Heart left ventricle (tissue), 13 donors: ENCODE results near the gene DAND5.
"Not testable (repeated sequence)": the region's sequence is repeated elsewhere in the genome, so short reads cannot be mapped to it uniquely, and the experiment has no call there.

Source experiments
- CTCF ChIP-seq, 12 donors: fragments of 200-600 bp; sonication (generic) in 4 of 12; IDR thresholded peaks; one replicate each; pipeline versions ENCODE4 v1.5.0 to v1.8.0; 2018 to 2022; ENCODE audit warnings: antibody characterized with exemption in 12 of 12, mild to moderate bottlenecking in 5 of 12
- POLR2A ChIP-seq, 2 donors: fragments of 450-650 bp; IDR thresholded peaks; one replicate each; pipeline ENCODE4 v1.6.1; 2017; ENCODE audit warnings: antibody characterized with exemption in 2 of 2, mild to moderate bottlenecking in 2 of 2, moderate library complexity in 2 of 2
- donor health status: ischemic (EF 13 %, LVEDD 7.1; RV severe dilation, severe dysfunction).
- donor health status: DM: no; HTN: yes; CAD: no.
- donor health status: DM: no; HTN: no; CAD: no.
- donor health status: ischemic (EF 25% LVEDD 6.9; RV normal size, moderate dysfunction).
- donor health status: ischemic (EF 25% LVEDD 5.7; RV mildly dilated, moderate dysfunction).
- donor health status: ischemic (EF 35%, LVEDD 5.7; RV mildly dilated, moderate dysfunction).
- donor health status: nonischemic (EF 11% LVEDD 7.7; RV severe dilation, severe dysfunction).
- donor health status: DM: yes; HTN: yes; CAD: no.
- donor health status: PGD.
- donor health status: ischemic (EF 29% LVEDD 5.4; RV normal size, mild dysfunction).
- donor health status: nonischemic (EF 23%, LVEDD 6.1; RV moderate dilation, normal function).

DNA sequence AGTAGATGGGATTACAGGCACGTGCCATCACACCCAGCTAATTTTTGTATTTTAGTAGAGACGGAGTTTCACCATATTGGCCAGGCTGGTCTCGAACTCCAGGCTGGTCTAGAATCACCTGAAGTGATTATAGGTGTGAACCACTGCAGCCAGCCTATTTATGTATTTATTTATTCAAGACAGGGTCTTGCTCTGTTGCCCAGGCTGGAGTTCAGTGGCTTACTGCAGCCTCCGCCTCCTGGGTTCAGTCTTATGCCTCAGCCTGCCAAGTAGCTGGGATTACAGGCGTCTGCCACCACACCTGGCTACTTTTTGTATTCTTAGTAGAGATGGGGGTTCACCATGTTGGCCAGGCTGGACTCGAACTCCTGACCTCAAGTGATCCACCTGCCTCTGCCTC lies 17.3 kb upstream of the DAND5 start:
- TF ChIP-seq CTCF, POLR2A (IDR thresholded peaks at IDR 0.05): not testable (repeated sequence)
